OCI-LY1 (cell line): ENCODE results near the gene AGAP1.

Experiments
- CTCF ChIP-seq: fragments of 200-600 bp; sonication (generic), shearing (Covaris generic); IDR thresholded peaks from 2 replicates; pipeline ENCODE4 v1.5.1; 2017; ENCODE audit warnings: mild to moderate bottlenecking, antibody characterized with exemption, low read length, moderate library complexity, mixed read lengths
- EZH2 ChIP-seq: fragments of 200-600 bp; sonication (generic), shearing (Covaris generic); IDR thresholded peaks from 2 replicates; pipeline ENCODE4 v1.8.0; 2017; ENCODE audit warnings: borderline replicate concordance, mixed run types, mild to moderate bottlenecking, antibody characterized with exemption, low read length, moderate library complexity, mixed read lengths

- TF ChIP-seq CTCF: no peak
- no peak for TF ChIP-seq EZH2
These were observed 599.3 kb downstream of the AGAP1 start for GRCh38 chr2:236093134-236093533.
